ENCODE data around the gene SPTAN1. TPM values are rescaled to one million over a fixed set of nuclear protein-coding genes. Genes with fewer than 3 reads are reported as not detected.

Gene SPTAN1
- total RNA-seq, 2 donors from 2014 or later, result 119 to 248 TPM

- Histone ChIP-seq H3K9me3 (no peaks in the 10 kb centered on the region), H3K4me3 (no peak overlapping the region), H3K4me1 (peaks cover 33% of the 10 kb centered on the region), H3K27me3 (no peaks in the 10 kb centered on the region), H3K36me3 (replicated peaks in 1 of 2; ENCODE audit: insufficient read depth in 1 of 2, low read depth in 2 of 2) (peaks cover 0 to 15% of the 10 kb centered on the region in 2 donors), H3K27ac (peak overlapping the region; percentile 97 to 99 (median 98))
- WGBS, 2 donors, result 16% methylated on average over 16 of the region's 16 CpGs; no CpG with 5 or more reads in 1 of the 2 donors
- intact Hi-C loops (cut with DNase I), result no loop called here
- DNase-seq, result peak; percentile 86 to 92 (median 90)
- ATAC-seq, result peak; percentile 73
- TF ChIP-seq CTCF (IDR thresholded peaks at IDR 0.05), result peak; percentile 32 to 72 (median 63)
- TF ChIP-seq POLR2A (IDR thresholded peaks at IDR 0.05), result no peak
These were observed 83.6 kb downstream of the SPTAN1 start for GRCh38 chr9:128636024-128636390.

GRCh38 chr9:128636556-128637530 is 84.5 kb downstream of the SPTAN1 start:
- ATAC-seq, result no peak
- H3K36me3 ChIP-seq (replicated peaks in 1 of 2; ENCODE audit: insufficient read depth in 1 of 2, low read depth in 2 of 2), result peaks cover 0 to 13% of the 10 kb centered on the region in 2 donors
- no peaks in the 10 kb centered on the region for H3K9me3 ChIP-seq
- peaks cover 33% of the 10 kb centered on the region for H3K4me1 ChIP-seq
- peak; percentile 23 to 51 (median 40) for DNase-seq
- TF ChIP-seq CTCF (IDR thresholded peaks at IDR 0.05), result no peak
- TF ChIP-seq POLR2A (IDR thresholded peaks at IDR 0.05), result no peak
- intact Hi-C loops (cut with DNase I), result no loop called here
- WGBS, 2 donors, result 84 to 100% methylated on average over 1 to 18 of the region's 20 CpGs
- no peaks in the 10 kb centered on the region for H3K27me3 ChIP-seq
- peak overlapping the region; percentile 97 to 99 (median 98) for H3K27ac ChIP-seq
- H3K4me3 ChIP-seq, result no peak overlapping the region

GRCh38 chr9:128637656-128638055 is 85.3 kb downstream of the SPTAN1 start:
- Histone ChIP-seq H3K9me3 (no peaks in the 10 kb centered on the region), H3K27me3 (no peaks in the 10 kb centered on the region), H3K4me1 (peaks cover 33% of the 10 kb centered on the region), H3K36me3 (replicated peaks in 1 of 2; ENCODE audit: insufficient read depth in 1 of 2, low read depth in 2 of 2) (peaks cover 0 to 6% of the 10 kb centered on the region in 2 donors), H3K4me3 (no peak overlapping the region), H3K27ac (peak overlapping the region in 2 of 4 donors; percentile 24 to 97)
- WGBS, 2 donors, result 70 to 73% methylated on average over 7 to 10 of the region's 10 CpGs
- TF ChIP-seq POLR2A (IDR thresholded peaks at IDR 0.05), result no peak
- no peak for TF ChIP-seq CTCF (IDR thresholded peaks at IDR 0.05)
- DNase-seq (no peak), ATAC-seq (no peak)
- intact Hi-C loops (cut with DNase I), result no loop called here

GRCh38 chr9:128638580-128638979 is 86.2 kb downstream of the SPTAN1 start:
- H3K4me1 ChIP-seq, result peaks cover 33% of the 10 kb centered on the region
- ATAC-seq, result no peak
- H3K36me3 ChIP-seq (replicated peaks in 1 of 2; ENCODE audit: insufficient read depth in 1 of 2, low read depth in 2 of 2), result peaks cover 0 to 2% of the 10 kb centered on the region in 2 donors
- no peaks in the 10 kb centered on the region for H3K9me3 ChIP-seq
- H3K4me3 ChIP-seq, result no peak overlapping the region
- intact Hi-C loops (cut with DNase I), result no loop called here
- H3K27ac ChIP-seq, result no peak overlapping the region
- TF ChIP-seq CTCF (IDR thresholded peaks at IDR 0.05), result no peak
- no peak for TF ChIP-seq POLR2A (IDR thresholded peaks at IDR 0.05)
- H3K27me3 ChIP-seq, result no peaks in the 10 kb centered on the region
- 95 to 97% methylated on average over 4 of the region's 4 CpGs for WGBS, 2 donors
- no peak for DNase-seq
